Measurements from ENCODE around the gene NANOS2. TPM values are rescaled to one million over a fixed set of nuclear protein-coding genes. Genes with fewer than 3 reads are reported as not detected.
A peak's percentile ranks its signal among the peaks of the same experiment; 100 is the strongest.

NANOS2 gene
- total and polyA plus RNA-seq, 2 of the 13 experiments (the other 11 are each of a cell fraction or from before 2014, with no cell fraction given): not detected

DNA sequence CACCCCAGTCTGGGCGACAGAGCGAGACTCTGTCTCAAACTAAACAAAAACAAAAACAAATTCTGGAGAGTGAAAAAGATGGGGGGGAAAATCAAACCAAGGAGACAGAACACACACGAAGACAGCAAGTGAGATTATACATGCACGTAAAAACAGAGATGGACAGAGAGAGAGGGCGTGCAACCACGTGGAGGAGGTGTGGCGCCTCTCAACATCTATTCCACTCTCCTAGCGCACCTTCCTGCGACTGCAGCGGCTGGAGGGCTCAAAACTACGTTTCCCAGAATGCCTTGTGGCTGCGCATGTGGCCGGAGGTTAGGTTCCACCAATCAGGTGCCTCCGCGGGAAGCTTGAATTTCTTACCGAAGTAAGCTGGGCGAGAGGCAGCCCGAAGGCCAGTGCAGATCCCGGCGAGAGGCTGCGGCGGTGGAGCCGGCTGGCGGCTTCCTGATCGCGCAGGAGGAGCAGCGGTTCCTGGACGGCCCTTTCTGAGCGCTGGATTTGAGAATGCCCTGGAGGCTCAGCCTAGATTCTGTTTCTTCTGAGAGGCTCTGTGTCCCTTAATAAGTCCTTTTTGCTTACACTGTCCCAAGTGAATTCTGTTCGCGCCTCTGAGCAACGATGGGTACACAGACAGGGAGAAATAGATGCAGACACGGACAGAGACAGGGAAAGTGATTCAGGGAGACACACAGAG is 13.1 kb upstream of the NANOS2 start (continued):
- TF ChIP-seq KLF9 (CRISPR knock-in tag; IDR thresholded peaks at IDR 0.05; ENCODE audit: low read depth) (no peak; the same call in 1 of the 2 replicates), ZBTB8A (CRISPR knock-in tag; IDR thresholded peaks at IDR 0.05; ENCODE audit: borderline replicate concordance, low read depth) (no peak), BATF2 (CRISPR knock-in tag; IDR thresholded peaks at IDR 0.05) (peak; percentile 79; the same call in 1 of the 2 replicates), ZNF143 (CRISPR knock-in tag; IDR thresholded peaks at IDR 0.05) (peak; percentile 97), ELF1 (CRISPR knock-in tag; IDR thresholded peaks at IDR 0.05) (peak; percentile 84), POLR2A (IDR thresholded peaks at IDR 0.05; ENCODE audit: insufficient read depth in 1 of 2, low read depth in 2 of 2, low read length in 2 of 2) (peak; percentile 22 to 66; a peak in 2 of 4 replicates), SOX13 (IDR thresholded peaks at IDR 0.05) (no peak), SOX13 (CRISPR knock-in tag; conservative IDR thresholded peaks at IDR 0.05 in 1 of 2, IDR thresholded peaks at IDR 0.05 in 1 of 2) (no peak; a peak in 1 of 4 replicates), HNRNPK (IDR thresholded peaks at IDR 0.05; ENCODE audit: low read depth, low read length, poor library complexity, severe bottlenecking) (no peak), NONO (IDR thresholded peaks at IDR 0.05) (no peak), NONO (CRISPR knock-in tag; conservative IDR thresholded peaks at IDR 0.05) (no peak), HDAC1 (CRISPR knock-in tag; IDR thresholded peaks at IDR 0.05) (peak; percentile 90), POLR2AphosphoS2 (IDR thresholded peaks at IDR 0.05; ENCODE audit: low read depth, low read length) (no peak), ZNF274 (CRISPR knock-in tag; IDR thresholded peaks at IDR 0.05) (no peak), ZNF660 (CRISPR knock-in tag; IDR thresholded peaks at IDR 0.05; ENCODE audit: borderline replicate concordance, low read depth) (no peak), EZH2 (conservative IDR thresholded peaks at IDR 0.05; ENCODE audit: low read depth, low read length) (no peak), WIZ (CRISPR knock-in tag; IDR thresholded peaks at IDR 0.05) (no peak), ZNF746 (CRISPR knock-in tag; IDR thresholded peaks at IDR 0.05) (no peak), ZNF234 (CRISPR knock-in tag; conservative IDR thresholded peaks at IDR 0.05) (no peak), MTF2 (CRISPR knock-in tag; IDR thresholded peaks at IDR 0.05; ENCODE audit: borderline replicate concordance) (no peak), ZNF747 (CRISPR knock-in tag; IDR thresholded peaks at IDR 0.05; ENCODE audit: borderline replicate concordance) (no peak)
- TF ChIP-seq, protein P1, sequence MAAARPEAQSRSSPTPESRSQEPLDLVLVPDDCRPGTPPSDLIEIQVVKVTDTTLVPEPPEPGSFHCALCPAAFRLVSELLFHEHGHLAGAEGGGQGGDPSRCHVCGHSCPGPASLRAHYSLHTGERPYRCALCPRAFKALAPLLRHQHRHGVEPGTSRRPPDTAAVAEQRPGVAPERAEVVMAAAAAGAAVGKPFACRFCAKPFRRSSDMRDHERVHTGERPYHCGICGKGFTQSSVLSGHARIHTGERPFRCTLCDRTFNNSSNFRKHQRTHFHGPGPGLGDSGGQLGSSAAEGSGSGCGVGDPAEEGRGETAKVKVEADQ (CRISPR knock-in tag; IDR thresholded peaks at IDR 0.05; ENCODE audit: borderline replicate concordance): no peak
- TF ChIP-seq, protein P2, sequence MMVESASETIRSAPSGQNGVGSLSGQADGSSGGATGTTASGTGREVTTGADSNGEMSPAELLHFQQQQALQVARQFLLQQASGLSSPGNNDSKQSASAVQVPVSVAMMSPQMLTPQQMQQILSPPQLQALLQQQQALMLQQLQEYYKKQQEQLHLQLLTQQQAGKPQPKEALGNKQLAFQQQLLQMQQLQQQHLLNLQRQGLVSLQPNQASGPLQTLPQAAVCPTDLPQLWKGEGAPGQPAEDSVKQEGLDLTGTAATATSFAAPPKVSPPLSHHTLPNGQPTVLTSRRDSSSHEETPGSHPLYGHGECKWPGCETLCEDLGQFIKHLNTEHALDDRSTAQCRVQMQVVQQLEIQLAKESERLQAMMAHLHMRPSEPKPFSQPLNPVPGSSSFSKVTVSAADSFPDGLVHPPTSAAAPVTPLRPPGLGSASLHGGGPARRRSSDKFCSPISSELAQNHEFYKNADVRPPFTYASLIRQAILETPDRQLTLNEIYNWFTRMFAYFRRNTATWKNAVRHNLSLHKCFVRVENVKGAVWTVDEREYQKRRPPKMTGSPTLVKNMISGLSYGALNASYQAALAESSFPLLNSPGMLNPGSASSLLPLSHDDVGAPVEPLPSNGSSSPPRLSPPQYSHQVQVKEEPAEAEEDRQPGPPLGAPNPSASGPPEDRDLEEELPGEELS (CRISPR knock-in tag; IDR thresholded peaks at IDR 0.05): no peak
- TF ChIP-seq, protein P3, sequence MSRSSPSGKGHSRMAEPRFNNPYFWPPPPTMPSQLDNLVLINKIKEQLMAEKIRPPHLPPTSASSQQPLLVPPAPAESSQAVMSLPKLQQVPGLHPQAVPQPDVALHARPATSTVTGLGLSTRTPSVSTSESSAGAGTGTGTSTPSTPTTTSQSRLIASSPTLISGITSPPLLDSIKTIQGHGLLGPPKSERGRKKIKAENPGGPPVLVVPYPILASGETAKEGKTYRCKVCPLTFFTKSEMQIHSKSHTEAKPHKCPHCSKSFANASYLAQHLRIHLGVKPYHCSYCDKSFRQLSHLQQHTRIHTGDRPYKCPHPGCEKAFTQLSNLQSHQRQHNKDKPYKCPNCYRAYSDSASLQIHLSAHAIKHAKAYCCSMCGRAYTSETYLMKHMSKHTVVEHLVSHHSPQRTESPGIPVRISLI (CRISPR knock-in tag; IDR thresholded peaks at IDR 0.05; ENCODE audit: borderline replicate concordance): no peak; the same call in 1 of the 2 replicates
- TF ChIP-seq, protein P4, sequence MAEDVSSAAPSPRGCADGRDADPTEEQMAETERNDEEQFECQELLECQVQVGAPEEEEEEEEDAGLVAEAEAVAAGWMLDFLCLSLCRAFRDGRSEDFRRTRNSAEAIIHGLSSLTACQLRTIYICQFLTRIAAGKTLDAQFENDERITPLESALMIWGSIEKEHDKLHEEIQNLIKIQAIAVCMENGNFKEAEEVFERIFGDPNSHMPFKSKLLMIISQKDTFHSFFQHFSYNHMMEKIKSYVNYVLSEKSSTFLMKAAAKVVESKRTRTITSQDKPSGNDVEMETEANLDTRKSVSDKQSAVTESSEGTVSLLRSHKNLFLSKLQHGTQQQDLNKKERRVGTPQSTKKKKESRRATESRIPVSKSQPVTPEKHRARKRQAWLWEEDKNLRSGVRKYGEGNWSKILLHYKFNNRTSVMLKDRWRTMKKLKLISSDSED (CRISPR knock-in tag; IDR thresholded peaks at IDR 0.05): no peak

Data from HepG2 (cell line).